ENCODE data around the gene GAS2L2.
"Not testable (repeated sequence)": the region's sequence is repeated elsewhere in the genome, so short reads cannot be mapped to it uniquely, and the experiment has no call there.

GAS2L2 gene

GRCh38 chr17:35730400-35731005, 22.5 kb downstream of the GAS2L2 start:
- no peak for DNase-seq (ENCODE audit: low read depth in 2 of 2, low spot score in 1 of 2)

GRCh38 chr17:35729405-35729833, 23.6 kb downstream of the GAS2L2 start:
- no peak for DNase-seq (ENCODE audit: low read depth in 2 of 2, low spot score in 1 of 2)

- no peak for DNase-seq (ENCODE audit: low read depth in 2 of 2, low spot score in 1 of 2)
Observed at GRCh38 chr17:35728551-35728950, 24.5 kb downstream of the GAS2L2 start.

GRCh38 chr17:35727635-35728034, 25.4 kb downstream of the GAS2L2 start:
- DNase-seq (ENCODE audit: low read depth in 2 of 2, low spot score in 1 of 2): no peak

- DNase-seq (ENCODE audit: low read depth in 2 of 2, low spot score in 1 of 2): no peak
Observed at GRCh38 chr17:35726953-35727460, 26.0 kb downstream of the GAS2L2 start.

- DNase-seq (ENCODE audit: low read depth in 2 of 2, low spot score in 1 of 2): no peak
Observed at GRCh38 chr17:35726127-35726952, 26.7 kb downstream of the GAS2L2 start.

- no peak for DNase-seq (ENCODE audit: low read depth in 2 of 2, low spot score in 1 of 2)
Observed at GRCh38 chr17:35725802-35726126, 27.3 kb downstream of the GAS2L2 start.

GRCh38 chr17:35725058-35725457, 28.0 kb downstream of the GAS2L2 start:
- no peak for DNase-seq (ENCODE audit: low read depth in 2 of 2, low spot score in 1 of 2)

- no peak for DNase-seq (ENCODE audit: low read depth in 2 of 2, low spot score in 1 of 2)
Observed at GRCh38 chr17:35723735-35724134, 29.3 kb downstream of the GAS2L2 start.

- no peak for DNase-seq (ENCODE audit: low read depth in 2 of 2, low spot score in 1 of 2)
Observed at GRCh38 chr17:35717475-35717874, 35.6 kb downstream of the GAS2L2 start.

GRCh38 chr17:35716897-35717465, 36.1 kb downstream of the GAS2L2 start:
- no peak for DNase-seq (ENCODE audit: low read depth in 2 of 2, low spot score in 1 of 2)

GRCh38 chr17:35716173-35716572, 36.9 kb downstream of the GAS2L2 start:
- no peak for DNase-seq (ENCODE audit: low read depth in 2 of 2, low spot score in 1 of 2)

GRCh38 chr17:35715416-35715815, 37.6 kb downstream of the GAS2L2 start:
- no peak for DNase-seq (ENCODE audit: low read depth in 2 of 2, low spot score in 1 of 2)

- DNase-seq (ENCODE audit: low read depth in 2 of 2, low spot score in 1 of 2): no peak
Observed at GRCh38 chr17:35714988-35715387, 38.1 kb downstream of the GAS2L2 start.

GRCh38 chr17:35713069-35713728, 39.8 kb downstream of the GAS2L2 start:
- no peak for DNase-seq (ENCODE audit: low read depth in 2 of 2, low spot score in 1 of 2)

- no peak for DNase-seq (ENCODE audit: low read depth in 2 of 2, low spot score in 1 of 2)
Observed at GRCh38 chr17:35710950-35711349, 42.1 kb downstream of the GAS2L2 start.

GRCh38 chr17:35709874-35710273, 43.2 kb downstream of the GAS2L2 start:
- DNase-seq (ENCODE audit: low read depth in 2 of 2, low spot score in 1 of 2): no peak

- DNase-seq (ENCODE audit: low read depth in 2 of 2, low spot score in 1 of 2): no peak
Observed at GRCh38 chr17:35708951-35709350, 44.1 kb downstream of the GAS2L2 start.

GRCh38 chr17:35708149-35708548, 44.9 kb downstream of the GAS2L2 start:
- DNase-seq (ENCODE audit: low read depth in 2 of 2, low spot score in 1 of 2): no peak

- no peak for DNase-seq (ENCODE audit: low read depth in 2 of 2, low spot score in 1 of 2)
Observed at GRCh38 chr17:35705705-35706104, 47.3 kb downstream of the GAS2L2 start.

- no peak for DNase-seq (ENCODE audit: low read depth in 2 of 2, low spot score in 1 of 2)
Observed at GRCh38 chr17:35705230-35705629, 47.8 kb downstream of the GAS2L2 start.

- not testable (repeated sequence) for DNase-seq (ENCODE audit: low read depth in 2 of 2, low spot score in 1 of 2)
Observed at GRCh38 chr17:35703308-35703707, 49.7 kb downstream of the GAS2L2 start.
